ENCODE data around the gene SGK1.

SGK1 gene

DNA sequence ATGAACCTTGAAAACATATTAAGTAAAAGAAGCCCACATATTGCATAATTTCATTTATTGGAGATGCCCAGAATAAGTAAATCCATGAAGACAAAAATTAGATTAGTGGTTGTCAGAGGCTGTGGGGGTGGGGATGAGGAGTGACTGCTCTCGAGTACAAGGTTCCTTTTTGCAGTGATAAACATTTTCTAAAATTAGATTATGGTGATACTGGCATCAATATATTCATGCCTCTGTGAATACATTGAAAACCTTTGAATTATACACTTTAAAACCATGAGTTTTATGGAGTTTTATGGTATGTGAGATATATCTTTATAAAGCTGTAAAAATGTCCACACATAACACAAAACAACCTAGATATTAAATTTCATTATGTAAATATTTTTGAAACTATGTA is 189.8 kb downstream of the SGK1 start:
- DNase-seq (ENCODE audit: low read depth, low spot score), result no peak

DNA sequence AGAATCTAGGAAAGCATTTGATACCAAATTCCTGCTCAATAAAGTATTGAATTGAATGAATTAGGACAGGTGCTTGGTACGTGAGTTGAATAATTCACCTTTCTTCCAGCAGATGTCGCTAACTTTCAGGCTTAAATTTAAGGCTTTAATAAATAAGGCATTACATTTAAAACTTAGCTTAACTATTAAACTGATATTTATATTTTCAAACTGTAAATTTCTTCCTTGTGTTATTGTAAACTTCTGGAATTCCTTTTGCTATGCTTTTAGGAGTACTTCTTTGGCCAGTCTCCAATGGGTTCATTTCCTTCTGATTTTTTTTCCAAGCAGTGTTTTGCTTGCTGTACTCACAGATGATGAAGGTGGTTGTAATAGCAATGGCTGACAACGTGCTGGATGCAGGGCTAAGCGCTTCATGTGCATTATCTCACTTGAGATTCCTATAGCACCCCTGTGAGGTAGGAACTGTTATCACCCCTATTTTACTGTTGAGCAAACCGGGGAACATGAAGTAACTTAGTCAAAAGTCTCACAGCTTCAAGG is 194.2 kb downstream of the SGK1 start:
- no peak for DNase-seq (ENCODE audit: low read depth, low spot score)

DNA sequence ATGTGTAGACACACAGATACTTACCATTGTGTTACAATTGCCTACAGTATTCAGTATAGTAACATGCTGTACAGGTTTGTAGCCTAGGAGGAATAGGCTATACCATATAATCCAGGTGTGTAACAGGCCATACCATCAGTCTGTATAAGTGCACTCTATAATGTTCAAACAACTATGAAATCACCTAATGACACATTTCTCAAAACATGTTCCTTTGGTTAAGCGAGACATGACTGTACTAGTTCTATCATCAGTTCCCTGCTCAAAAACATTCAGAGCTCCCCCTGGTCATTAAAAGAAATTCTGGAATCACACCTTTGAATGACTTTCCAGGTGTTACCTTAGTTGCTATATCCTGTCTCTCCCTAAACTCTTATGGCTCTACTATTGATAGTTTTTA is 195.1 kb downstream of the SGK1 start:
- no peak for DNase-seq (ENCODE audit: low read depth, low spot score)

DNA sequence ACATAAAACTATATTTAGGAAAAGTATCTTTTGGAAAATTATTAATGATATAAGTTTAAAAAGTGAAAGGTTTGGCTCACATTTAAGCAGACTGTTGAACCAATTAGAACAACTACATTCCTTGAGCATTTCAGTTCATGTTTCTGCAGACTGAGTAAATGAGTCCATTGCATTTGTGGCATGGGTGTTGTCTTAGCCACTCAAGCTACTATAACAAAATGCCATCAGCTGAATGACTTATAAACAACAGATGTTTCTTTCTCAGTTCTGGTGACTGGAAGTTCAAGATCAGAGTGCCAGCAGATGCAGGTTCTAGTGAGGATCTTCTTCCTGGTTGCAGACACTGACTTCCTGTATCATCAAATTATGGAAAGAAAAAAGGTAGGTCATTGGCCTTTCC is 198.4 kb downstream of the SGK1 start:
- no peak for DNase-seq (ENCODE audit: low read depth, low spot score)

All from activated CD4-positive, CD25-positive, alpha-beta regulatory T cell treated with anti-CD3 and anti-CD28 coated beads, Interleukin-2, amount 50 U/mL, for 16 hours (primary cell).